Esophagus muscularis mucosa (tissue), 4 donors: Measurements from ENCODE around the gene CTNNA3. TPM values are rescaled to one million over a fixed set of nuclear protein-coding genes. Genes with fewer than 3 reads are reported as not detected.

Source experiments
- DNase-seq: peaks from one replicate; pipeline ENCODE4 v3.0.0-alpha.2; 2017; ENCODE audit errors: extremely low spot score
- H3K27ac ChIP-seq, 4 donors: fragments of 200-600 bp; sonication (generic); replicated peaks in 1 of 4; 1 replicate in 3 of 4; 2 replicates in 1 of 4; pipeline ENCODE4 v1.5.1; 2016 to 2019; ENCODE audit warnings: mild to moderate bottlenecking in 1 of 4
- H3K27me3 ChIP-seq, 4 donors: fragments of 200-600 bp; sonication (generic); one replicate each; pipeline versions ENCODE4 v1.5.1 to v1.6.0; 2016 to 2019
- H3K36me3 ChIP-seq, 4 donors: fragments of 200-600 bp; sonication (generic); one replicate each; pipeline ENCODE4 v1.5.1; 2016 to 2019
- H3K4me1 ChIP-seq, 4 donors: fragments of 200-600 bp; sonication (generic); one replicate each; pipeline ENCODE4 v1.5.1; 2016 to 2019
- H3K4me3 ChIP-seq, 4 donors: fragments of 200-600 bp; sonication (generic); 1 replicate in 2 of 4; 2 replicates in 2 of 4; pipeline ENCODE4 v1.5.1; 2016 to 2019; ENCODE audit warnings: mild to moderate bottlenecking in 4 of 4, moderate library complexity in 1 of 4
- H3K9me3 ChIP-seq, 4 donors: fragments of 200-600 bp; sonication (generic); 1 replicate in 3 of 4; 2 replicates in 1 of 4; pipeline ENCODE4 v1.5.1; 2016 to 2019
- CTCF ChIP-seq, 3 experiments: fragments of 200-600 bp in 2 of 3; fragments of 450-650 bp in 1 of 3; sonication (generic) in 2 of 3; IDR thresholded peaks; one replicate each; pipeline ENCODE4 v1.5.1; 2017 to 2019; ENCODE audit warnings: antibody characterized with exemption in 3 of 3, mild to moderate bottlenecking in 2 of 3, moderate library complexity in 1 of 3
- EP300 ChIP-seq: sonication (generic); formaldehyde crosslinking; IDR thresholded peaks from one replicate; pipeline ENCODE4 v1.6.1; 2017; ENCODE audit warnings: antibody characterized with exemption
- POLR2A ChIP-seq: fragments of 450-650 bp; IDR thresholded peaks from one replicate; pipeline ENCODE4 v1.6.1; 2017; ENCODE audit warnings: antibody characterized with exemption, moderate library complexity, mild to moderate bottlenecking, low read depth
- POLR2AphosphoS5 ChIP-seq, 2 donors: sonication (generic); formaldehyde crosslinking; IDR thresholded peaks; one replicate each; pipeline ENCODE4 v1.6.1; 2017; ENCODE audit warnings: antibody characterized with exemption in 2 of 2
- WGBS: methylation state at CpG from one replicate; pipeline ENCODE4 v1.1.5; 2018; 5-methylcytosine and 5-hydroxymethylcytosine counted together
- intact Hi-C: fragments of 100-400 bp; cut with DNase I; formaldehyde crosslinking; loops from one replicate; pipeline ENCODE4 v1.15.1; 2023
- total RNA-seq, 4 donors: library from RNA; depleted of rRNA; stranded (reverse); fragments of >200 nt; gene quantifications; one replicate each; pipeline versions ENCODE4 v1.1.0 to v1.2.1, GENCODE V29; 2016

The CTNNA3 gene
- total RNA-seq, 4 donors from 2014 or later = 5.1 to 27.8 (median 17.6) TPM

- Histone ChIP-seq H3K4me1 (peaks cover 0 to 9% (median 8%) of the 10 kb centered on the region in 4 donors), H3K9me3 (no peaks in the 10 kb centered on the region), H3K36me3 (no peaks in the 10 kb centered on the region), H3K27ac (no peak overlapping the region), H3K27me3 (no peaks in the 10 kb centered on the region), H3K4me3 (no peak overlapping the region)
- no peak for DNase-seq
- WGBS = 71% methylated on average over 2 of the region's 2 CpGs
- intact Hi-C loops = no loop called here
- TF ChIP-seq POLR2A = no peak
Observed at GRCh38 chr10:67004690-67005089, 691.3 kb downstream of the CTNNA3 start.

GRCh38 chr10:66999762-67000545, 696.0 kb downstream of the CTNNA3 start:
- Histone ChIP-seq H3K27me3 (no peaks in the 10 kb centered on the region), H3K4me1 (peaks cover 0 to 20% (median 16%) of the 10 kb centered on the region in 4 donors), H3K9me3 (no peaks in the 10 kb centered on the region), H3K4me3 (no peak overlapping the region), H3K36me3 (no peaks in the 10 kb centered on the region), H3K27ac (no peak overlapping the region)
- TF ChIP-seq CTCF (IDR thresholded peaks at IDR 0.05) = no peak
- no peak for TF ChIP-seq EP300
- no peak for TF ChIP-seq POLR2A
- no peak for TF ChIP-seq POLR2AphosphoS5 (IDR thresholded peaks at IDR 0.05)
- intact Hi-C loops = no loop called here
- DNase-seq = no peak
- 90% methylated on average over 3 of the region's 3 CpGs for WGBS

GRCh38 chr10:66996996-66997395, 699.0 kb downstream of the CTNNA3 start:
- Histone ChIP-seq H3K27me3 (no peaks in the 10 kb centered on the region), H3K27ac (no peak overlapping the region), H3K36me3 (no peaks in the 10 kb centered on the region), H3K9me3 (no peaks in the 10 kb centered on the region), H3K4me3 (no peak overlapping the region), H3K4me1 (peaks cover 0 to 20% (median 16%) of the 10 kb centered on the region in 4 donors)
- TF ChIP-seq POLR2AphosphoS5 (IDR thresholded peaks at IDR 0.05) = no peak
- no peak for TF ChIP-seq CTCF (IDR thresholded peaks at IDR 0.05)
- no peak for TF ChIP-seq POLR2A
- no peak for TF ChIP-seq EP300
- no peak for DNase-seq
- WGBS = 18% methylated on average over 1 of the region's 1 CpG
- intact Hi-C loops = no loop called here

GRCh38 chr10:66990143-66990830, 705.7 kb downstream of the CTNNA3 start:
- H3K9me3 ChIP-seq = no peaks in the 10 kb centered on the region
- no peaks in the 10 kb centered on the region for H3K27me3 ChIP-seq
- intact Hi-C loops = no loop called here
- 90% methylated on average over 1 of the region's 1 CpG for WGBS
- H3K27ac ChIP-seq = no peak overlapping the region
- no peak overlapping the region for H3K4me3 ChIP-seq
- H3K4me1 ChIP-seq = no peaks in the 10 kb centered on the region
- no peaks in the 10 kb centered on the region for H3K36me3 ChIP-seq
- TF ChIP-seq CTCF (IDR thresholded peaks at IDR 0.05) = no peak
- no peak for TF ChIP-seq POLR2A
- TF ChIP-seq POLR2AphosphoS5 (IDR thresholded peaks at IDR 0.05) = no peak
- no peak for TF ChIP-seq EP300
- no peak for DNase-seq

- no peaks in the 10 kb centered on the region for H3K4me1 ChIP-seq
- no peak for TF ChIP-seq POLR2AphosphoS5 (IDR thresholded peaks at IDR 0.05)
- no peaks in the 10 kb centered on the region for H3K27me3 ChIP-seq
- no peak for DNase-seq
- intact Hi-C loops = no loop called here
- H3K9me3 ChIP-seq = no peaks in the 10 kb centered on the region
- no peak overlapping the region for H3K27ac ChIP-seq
- no peaks in the 10 kb centered on the region for H3K36me3 ChIP-seq
- no peak overlapping the region for H3K4me3 ChIP-seq
Observed at GRCh38 chr10:66983475-66983818, 712.5 kb downstream of the CTNNA3 start.
